Activated naive CD4-positive, alpha-beta T cell treated with anti-CD3 and anti-CD28 coated beads, Interleukin-2, amount 50 U/mL, for 16 hours (primary cell): ENCODE data around the gene NUDCD3.

ENCODE experiments used
- DNase-seq: peaks from one replicate; pipeline ENCODE4 v3.0.0-alpha.2; 2020

The NUDCD3 gene

GRCh38 chr7:44396931-44397545 is 93.4 kb downstream of the NUDCD3 start:
- no peak for DNase-seq

GRCh38 chr7:44396496-44396895 is 94.0 kb downstream of the NUDCD3 start:
- DNase-seq = no peak

GRCh38 chr7:44395067-44395466 is 95.4 kb downstream of the NUDCD3 start:
- no peak for DNase-seq

GRCh38 chr7:44394636-44395035 is 95.8 kb downstream of the NUDCD3 start:
- no peak for DNase-seq

- DNase-seq = no peak
These were observed 96.4 kb downstream of the NUDCD3 start for GRCh38 chr7:44394112-44394447.

GRCh38 chr7:44393238-44394111 is 97.0 kb downstream of the NUDCD3 start:
- no peak for DNase-seq

- no peak for DNase-seq
These were observed 97.8 kb downstream of the NUDCD3 start for GRCh38 chr7:44392618-44393010.

- no peak for DNase-seq
These were observed 98.5 kb downstream of the NUDCD3 start for GRCh38 chr7:44391746-44392617.

GRCh38 chr7:44391171-44391570 is 99.3 kb downstream of the NUDCD3 start:
- DNase-seq = no peak

- no peak for DNase-seq
These were observed 99.8 kb downstream of the NUDCD3 start for GRCh38 chr7:44390701-44391100.

GRCh38 chr7:44388089-44388970 is 102.1 kb downstream of the NUDCD3 start:
- no peak for DNase-seq

GRCh38 chr7:44387389-44387788 is 103.1 kb downstream of the NUDCD3 start:
- no peak for DNase-seq

GRCh38 chr7:44386139-44386913 is 104.1 kb downstream of the NUDCD3 start:
- no peak for DNase-seq

- DNase-seq = no peak
These were observed 104.9 kb downstream of the NUDCD3 start for GRCh38 chr7:44385434-44386138.

GRCh38 chr7:44384586-44385433 is 105.6 kb downstream of the NUDCD3 start:
- no peak for DNase-seq

GRCh38 chr7:44383566-44383965 is 106.9 kb downstream of the NUDCD3 start:
- no peak for DNase-seq

- no peak for DNase-seq
These were observed 107.8 kb downstream of the NUDCD3 start for GRCh38 chr7:44382459-44383265.

- no peak for DNase-seq
These were observed 108.8 kb downstream of the NUDCD3 start for GRCh38 chr7:44381494-44382220.
